Epithelial cell of proximal tubule (primary cell): ENCODE measurements around the gene CRYZL1. TPM values are rescaled to one million over a fixed set of nuclear protein-coding genes. Genes with fewer than 3 reads are reported as not detected.
A peak's percentile ranks its signal among the peaks of the same experiment; 100 is the strongest.
"Not testable (repeated sequence)": the region's sequence is repeated elsewhere in the genome, so short reads cannot be mapped to it uniquely, and the experiment has no call there.

Experiments used
- DNase-seq: peaks from one replicate; pipeline ENCODE4 v3.0.0-alpha.2; 2011; ENCODE audit warnings: low read depth
- H3K4me3 ChIP-seq: 2 replicates; pipeline ENCODE4 v1.5.1; 2011; ENCODE audit warnings: low read depth, mild to moderate bottlenecking, low read length
- CTCF ChIP-seq: conservative IDR thresholded peaks from 2 replicates; pipeline ENCODE4 v1.5.1; 2012; ENCODE audit warnings: low read depth, mild to moderate bottlenecking, low read length
- total RNA-seq: library from RNA; depleted of rRNA; stranded (reverse); fragments of >200 nt; gene quantifications from 2 replicates; pipeline ENCODE4 v1.2.3, GENCODE V29; 2015

Gene CRYZL1
- total RNA-seq, 1 donor from 2014 or later = 27.2 TPM

GRCh38 chr21:33640697-33641351, 717 bp downstream of the CRYZL1 start:
- DNase-seq = no peak
- H3K4me3 ChIP-seq = peak overlapping the region; percentile 92
- TF ChIP-seq CTCF = no peak

- TF ChIP-seq CTCF = no peak
- no peak overlapping the region for H3K4me3 ChIP-seq
- no peak for DNase-seq
Observed at GRCh38 chr21:33634254-33634653, 7.3 kb downstream of the CRYZL1 start.

- H3K4me3 ChIP-seq, DNase-seq: not testable (repeated sequence)
Observed at GRCh38 chr21:33626151-33626550, 15.4 kb downstream of the CRYZL1 start.

DNA sequence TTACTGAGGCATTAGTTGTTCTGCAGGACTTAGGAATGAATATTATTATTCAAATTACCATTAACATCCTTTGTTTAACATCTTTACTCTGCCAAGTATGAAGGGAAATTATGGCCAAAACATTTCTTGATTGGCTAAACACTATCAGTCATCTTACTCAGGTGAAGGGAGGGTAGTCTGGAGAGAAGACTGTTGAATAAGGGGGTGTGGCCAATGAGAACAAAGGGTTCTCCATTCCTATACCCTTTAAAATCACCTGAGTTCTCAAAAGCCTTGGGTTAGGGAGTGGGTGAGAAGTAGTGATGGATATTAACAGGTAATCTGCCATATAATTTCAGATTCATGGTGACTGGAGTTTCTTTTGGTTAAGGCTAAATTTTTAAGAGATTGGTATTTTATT, 19.3 kb downstream of the CRYZL1 start:
- TF ChIP-seq CTCF = no peak
- no peak for DNase-seq
- H3K4me3 ChIP-seq = no peak overlapping the region

DNA sequence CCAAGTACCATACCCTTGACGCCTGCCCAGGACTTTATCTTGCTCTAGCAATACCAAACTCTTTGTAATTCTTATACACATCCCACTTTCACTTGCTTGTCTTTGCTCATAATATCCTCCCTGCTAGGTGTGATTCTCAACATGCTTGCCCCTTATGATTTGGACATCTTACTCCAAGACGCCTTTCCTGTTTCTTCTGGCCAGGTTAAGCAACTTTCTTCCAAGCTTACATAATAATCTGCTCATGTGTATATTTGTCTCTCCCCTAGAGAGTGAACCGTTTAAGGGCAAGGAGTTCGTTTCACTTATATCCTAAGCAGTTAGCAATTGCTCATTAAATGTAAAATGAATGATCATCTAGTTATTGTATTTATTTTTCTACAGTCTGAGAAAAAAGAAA, 21.8 kb downstream of the CRYZL1 start:
- no peak for DNase-seq
- TF ChIP-seq CTCF = no peak
- H3K4me3 ChIP-seq = no peak overlapping the region

DNA sequence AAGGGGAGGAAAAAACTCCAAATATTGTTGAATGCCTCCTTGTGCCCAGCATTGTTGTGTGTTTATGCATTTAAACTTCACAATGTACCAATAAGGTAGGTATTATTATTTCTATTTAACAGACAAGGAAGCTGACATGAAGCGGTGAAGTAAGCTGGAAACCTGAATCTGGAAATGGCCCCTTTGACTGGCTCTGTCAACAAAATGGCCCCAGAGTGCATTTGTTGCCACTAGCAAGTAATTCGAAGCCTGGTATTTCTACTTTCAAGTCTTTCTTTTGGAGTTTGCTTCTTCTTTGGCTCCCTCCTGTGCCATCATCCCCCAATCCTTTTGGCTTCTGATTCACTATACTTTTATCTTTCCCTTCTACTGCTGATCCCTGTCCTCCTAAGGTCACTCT, 23.1 kb downstream of the CRYZL1 start:
- no peak for TF ChIP-seq CTCF
- no peak for DNase-seq

GRCh38 chr21:33617565-33617964, 24.0 kb downstream of the CRYZL1 start:
- not testable (repeated sequence) for H3K4me3 ChIP-seq, DNase-seq

More for the DNA sequence above, 23.1 kb downstream of the CRYZL1 start:
- H3K4me3 ChIP-seq = no peak overlapping the region

GRCh38 chr21:33611006-33611744, 30.4 kb downstream of the CRYZL1 start:
- H3K4me3 ChIP-seq = no peak overlapping the region
- no peak for DNase-seq
- no peak for TF ChIP-seq CTCF
